ENCODE data around the gene LAMC1.

DNA sequence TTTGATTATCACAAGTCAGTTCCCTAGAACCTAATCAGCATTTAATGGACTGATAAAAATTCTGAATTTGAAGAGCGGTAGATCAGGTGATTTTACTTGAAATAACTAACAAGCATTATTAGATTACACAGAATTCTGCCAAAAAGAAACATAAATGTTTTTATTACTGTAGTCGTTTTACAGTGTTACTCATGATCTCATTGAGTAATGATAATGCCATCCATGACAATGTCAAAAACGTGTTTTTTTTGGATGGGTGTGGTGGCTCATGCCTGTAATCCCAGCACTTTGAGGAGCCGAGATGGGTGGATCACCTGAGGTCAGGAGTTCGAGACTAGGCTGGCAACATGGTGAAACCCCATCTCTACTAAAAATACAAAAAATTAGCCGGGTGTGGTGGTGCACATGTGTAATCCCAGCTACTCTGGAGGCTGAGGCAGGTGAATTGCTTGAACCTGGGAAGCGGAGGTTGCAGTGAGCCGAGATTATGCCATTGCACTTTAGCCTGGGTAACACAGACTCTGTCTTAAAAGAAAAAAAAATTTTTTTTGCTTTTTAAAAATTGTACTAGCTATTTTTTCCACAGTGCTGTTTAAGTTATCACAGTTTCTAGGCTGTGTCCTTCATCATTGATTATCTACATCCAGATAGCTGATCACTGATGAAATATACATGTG, 56.6 kb downstream of the LAMC1 start:
- TF ChIP-seq, protein P1, sequence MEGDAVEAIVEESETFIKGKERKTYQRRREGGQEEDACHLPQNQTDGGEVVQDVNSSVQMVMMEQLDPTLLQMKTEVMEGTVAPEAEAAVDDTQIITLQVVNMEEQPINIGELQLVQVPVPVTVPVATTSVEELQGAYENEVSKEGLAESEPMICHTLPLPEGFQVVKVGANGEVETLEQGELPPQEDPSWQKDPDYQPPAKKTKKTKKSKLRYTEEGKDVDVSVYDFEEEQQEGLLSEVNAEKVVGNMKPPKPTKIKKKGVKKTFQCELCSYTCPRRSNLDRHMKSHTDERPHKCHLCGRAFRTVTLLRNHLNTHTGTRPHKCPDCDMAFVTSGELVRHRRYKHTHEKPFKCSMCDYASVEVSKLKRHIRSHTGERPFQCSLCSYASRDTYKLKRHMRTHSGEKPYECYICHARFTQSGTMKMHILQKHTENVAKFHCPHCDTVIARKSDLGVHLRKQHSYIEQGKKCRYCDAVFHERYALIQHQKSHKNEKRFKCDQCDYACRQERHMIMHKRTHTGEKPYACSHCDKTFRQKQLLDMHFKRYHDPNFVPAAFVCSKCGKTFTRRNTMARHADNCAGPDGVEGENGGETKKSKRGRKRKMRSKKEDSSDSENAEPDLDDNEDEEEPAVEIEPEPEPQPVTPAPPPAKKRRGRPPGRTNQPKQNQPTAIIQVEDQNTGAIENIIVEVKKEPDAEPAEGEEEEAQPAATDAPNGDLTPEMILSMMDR (conservative IDR thresholded peaks at IDR 0.05), result no peak
- no peak for TF ChIP-seq ZFX (IDR thresholded peaks at IDR 0.05)
